Smooth muscle cell (in vitro differentiated cells): ENCODE results near the gene CFAP100. TPM values are rescaled to one million over a fixed set of nuclear protein-coding genes. Genes with fewer than 3 reads are reported as not detected.

ENCODE experiments used
- DNase-seq: peaks from one replicate; lab custom pipeline; 2025; ENCODE audit not compliant: unreplicated experiment; lab: John Stamatoyannopoulos, UW
- H2AFZ ChIP-seq: fragments of 200-600 bp; sonication (generic); 2 replicates; pipeline ENCODE4 v1.6.0; 2016; ENCODE audit warnings: antibody characterized with exemption, low read depth, mild to moderate bottlenecking
- H3F3A ChIP-seq: fragments of 200-600 bp; sonication (generic); 2 replicates; pipeline ENCODE4 v1.6.0; 2017; ENCODE audit warnings: antibody characterized with exemption, low read depth
- H3K27ac ChIP-seq: fragments of 200-600 bp; sonication (generic); 2 replicates; pipeline ENCODE4 v1.5.1; 2016; ENCODE audit warnings: low read depth, mild to moderate bottlenecking
- H3K27me3 ChIP-seq: fragments of 200-600 bp; sonication (generic); 2 replicates; pipeline ENCODE4 v1.6.1; 2016; ENCODE audit warnings: low read depth, mild to moderate bottlenecking
- H3K36me3 ChIP-seq: fragments of 200-600 bp; sonication (generic); 2 replicates; pipeline ENCODE4 v1.5.1; 2016; ENCODE audit warnings: low read depth
- H3K4me1 ChIP-seq: fragments of 200-600 bp; sonication (generic); 2 replicates; pipeline ENCODE4 v1.5.1; 2016; ENCODE audit warnings: low read depth
- H3K4me2 ChIP-seq: fragments of 200-600 bp; sonication (generic); 2 replicates; pipeline ENCODE4 v1.6.0; 2016; ENCODE audit warnings: mild to moderate bottlenecking
- H3K4me3 ChIP-seq: fragments of 200-600 bp; sonication (generic); 2 replicates; pipeline ENCODE4 v1.5.1; 2016; ENCODE audit warnings: mild to moderate bottlenecking
- H3K79me2 ChIP-seq: fragments of 200-600 bp; sonication (generic); 2 replicates; pipeline ENCODE4 v1.6.0; 2016; ENCODE audit warnings: low read depth, mild to moderate bottlenecking
- H3K9ac ChIP-seq: fragments of 200-600 bp; sonication (generic); 2 replicates; pipeline ENCODE4 v1.6.0; 2016; ENCODE audit warnings: low read depth
- H3K9me3 ChIP-seq: fragments of 200-600 bp; sonication (generic); replicated peaks from 2 replicates; pipeline ENCODE4 v1.5.1; 2016; ENCODE audit warnings: low read depth
- H4K20me1 ChIP-seq: fragments of 200-600 bp; sonication (generic); 2 replicates; pipeline ENCODE4 v1.6.0; 2016; ENCODE audit warnings: low read depth
- CTCF ChIP-seq: fragments of 200-600 bp; sonication (generic); IDR thresholded peaks from 2 replicates; pipeline ENCODE4 v1.5.1; 2017; ENCODE audit warnings: borderline replicate concordance, mild to moderate bottlenecking, antibody characterized with exemption; ENCODE audit not compliant: insufficient read depth, poor library complexity, severe bottlenecking
- WGBS: methylation state at CpG from one replicate; pipeline ENCODE4 v1.1.7; 2016; ENCODE audit warnings: low lambda C conversion rate; 5-methylcytosine and 5-hydroxymethylcytosine counted together
- polyA plus RNA-seq: library from polyadenylated mRNA; unstranded; fragments of >200 nt; fragmentation: Nextera tagmentation; extraction: Ambion mirVana; gene quantifications from 2 replicates; pipeline ENCODE4 v1.2.1, GENCODE V29; 2016
- total RNA-seq: library from RNA; depleted of rRNA; stranded (reverse); fragments of >200 nt; gene quantifications from 2 replicates; pipeline ENCODE4 v1.2.3, GENCODE V29; 2014

Gene CFAP100
- total and polyA plus RNA-seq, 2 experiments from 2014 or later = not detected

- DNase-seq = no peak
- Histone ChIP-seq H3K4me2 (no peak overlapping the region), H4K20me1 (no peaks in the 10 kb centered on the region), H3K79me2 (no peaks in the 10 kb centered on the region), H3K4me3 (no peak overlapping the region), H3K9me3 (no peaks in the 10 kb centered on the region), H3K4me1 (no peaks in the 10 kb centered on the region), H3K27ac (no peak overlapping the region), H3F3A (no peaks in the 10 kb centered on the region), H2AFZ (no peak overlapping the region), H3K36me3 (no peaks in the 10 kb centered on the region), H3K9ac (no peak overlapping the region), H3K27me3 (no peaks in the 10 kb centered on the region)
- TF ChIP-seq CTCF = no peak
- 91% methylated on average over 2 of the region's 2 CpGs for WGBS
Observed at GRCh38 chr3:126346466-126346865, 48.2 kb upstream of the CFAP100 start.

GRCh38 chr3:126347543-126348161 is 47.1 kb upstream of the CFAP100 start:
- H4K20me1 ChIP-seq = no peaks in the 10 kb centered on the region
- 84% methylated on average over 8 of the region's 8 CpGs for WGBS
- no peak overlapping the region for H3K9ac ChIP-seq
- H3K79me2 ChIP-seq = no peaks in the 10 kb centered on the region
- H3K4me1 ChIP-seq = no peaks in the 10 kb centered on the region
- no peaks in the 10 kb centered on the region for H3K36me3 ChIP-seq
- no peak for TF ChIP-seq CTCF
- DNase-seq = no peak
- no peak overlapping the region for H3K4me2 ChIP-seq
- no peak overlapping the region for H3K4me3 ChIP-seq
- no peaks in the 10 kb centered on the region for H3F3A ChIP-seq
- H3K27ac ChIP-seq = no peak overlapping the region
- H3K9me3 ChIP-seq = no peaks in the 10 kb centered on the region
- no peaks in the 10 kb centered on the region for H3K27me3 ChIP-seq
- H2AFZ ChIP-seq = no peak overlapping the region

- Histone ChIP-seq H3K9me3 (no peaks in the 10 kb centered on the region), H3K36me3 (no peaks in the 10 kb centered on the region), H4K20me1 (no peaks in the 10 kb centered on the region), H3K27ac (no peak overlapping the region), H3K4me2 (no peak overlapping the region), H3K9ac (no peak overlapping the region), H3K4me1 (no peaks in the 10 kb centered on the region), H3K79me2 (no peaks in the 10 kb centered on the region), H3K27me3 (no peaks in the 10 kb centered on the region), H3F3A (no peaks in the 10 kb centered on the region), H2AFZ (no peak overlapping the region), H3K4me3 (no peak overlapping the region)
- no peak for TF ChIP-seq CTCF
- WGBS = 95% methylated on average over 12 of the region's 12 CpGs
- DNase-seq = no peak
Observed at GRCh38 chr3:126348308-126348920, 46.3 kb upstream of the CFAP100 start.

- Histone ChIP-seq H3K27me3 (no peaks in the 10 kb centered on the region), H3K9ac (no peak overlapping the region), H3K36me3 (no peaks in the 10 kb centered on the region), H3K4me1 (no peaks in the 10 kb centered on the region), H3F3A (no peaks in the 10 kb centered on the region), H2AFZ (no peak overlapping the region), H3K27ac (no peak overlapping the region), H3K9me3 (no peaks in the 10 kb centered on the region), H4K20me1 (no peaks in the 10 kb centered on the region), H3K4me2 (no peak overlapping the region), H3K4me3 (no peak overlapping the region), H3K79me2 (no peaks in the 10 kb centered on the region)
- no peak for TF ChIP-seq CTCF
- no peak for DNase-seq
- WGBS = 98% methylated on average over 6 of the region's 6 CpGs
Observed at GRCh38 chr3:126349071-126349470, 45.6 kb upstream of the CFAP100 start.
